ENCODE results near the gene ASNSD1. TPM values are rescaled to one million over a fixed set of nuclear protein-coding genes. Genes with fewer than 3 reads are reported as not detected.
"Not testable (repeated sequence)": the region's sequence is repeated elsewhere in the genome, so short reads cannot be mapped to it uniquely, and the experiment has no call there.

The ASNSD1 gene
- total RNA-seq, 1 experiment from 2014 or later: 49.5 TPM

GRCh38 chr2:189673661-189674373 lies 12.6 kb downstream of the ASNSD1 start:
- H3K4me3 ChIP-seq: peak overlapping the region; percentile 61
- no peaks in the 10 kb centered on the region for H3K27me3 ChIP-seq
- H3K36me3 ChIP-seq: peaks cover 24% of the 10 kb centered on the region
- H3K9me3 ChIP-seq: peaks cover 6% of the 10 kb centered on the region
- peak; percentile 34 for DNase-seq

- Histone ChIP-seq H3K9me3 (peaks cover 9% of the 10 kb centered on the region), H3K27me3 (no peaks in the 10 kb centered on the region), H3K4me3 (peak within 1 kb of the TSS; percentile 61), H3K36me3 (peaks cover 19% of the 10 kb centered on the region)
- DNase-seq: peak; percentile 94
These were observed 13.3 kb downstream of the ASNSD1 start, which contains the start of gene ANKAR for GRCh38 chr2:189674374-189675112. Gene ANKAR, plus strand, starts transcription at chr2:189674670. Its CDS starts 1,821 bp downstream, at chr2:189676491.

DNA sequence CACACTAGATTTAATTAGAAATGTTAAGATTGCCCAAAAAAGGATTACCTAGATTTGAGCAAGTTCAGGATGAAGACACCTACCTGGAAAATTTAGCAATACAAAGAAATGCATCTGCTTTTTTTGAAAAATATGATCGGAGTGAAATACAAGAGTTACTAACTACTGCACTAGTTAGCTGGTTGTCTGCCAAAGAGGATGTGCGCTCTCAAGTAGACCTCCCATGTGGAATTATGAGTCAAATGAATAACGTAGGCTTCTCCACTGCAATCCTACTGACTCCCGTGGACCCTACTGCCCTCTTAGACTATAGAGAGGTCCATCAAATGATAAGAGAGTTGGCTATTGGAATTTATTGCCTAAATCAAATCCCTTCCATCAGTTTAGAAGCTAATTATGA lies 15.2 kb downstream of the ASNSD1 start:
- H3K27me3 ChIP-seq: no peaks in the 10 kb centered on the region
- peaks cover 9% of the 10 kb centered on the region for H3K9me3 ChIP-seq
- no peak overlapping the region for H3K4me3 ChIP-seq
- DNase-seq: no peak
- peaks cover 23% of the 10 kb centered on the region for H3K36me3 ChIP-seq

GRCh38 chr2:189679226-189679625 lies 18.0 kb downstream of the ASNSD1 start:
- no peak for DNase-seq
- Histone ChIP-seq H3K27me3 (no peaks in the 10 kb centered on the region), H3K36me3 (peaks cover 23% of the 10 kb centered on the region), H3K9me3 (peaks cover 9% of the 10 kb centered on the region), H3K4me3 (no peak overlapping the region)

DNA sequence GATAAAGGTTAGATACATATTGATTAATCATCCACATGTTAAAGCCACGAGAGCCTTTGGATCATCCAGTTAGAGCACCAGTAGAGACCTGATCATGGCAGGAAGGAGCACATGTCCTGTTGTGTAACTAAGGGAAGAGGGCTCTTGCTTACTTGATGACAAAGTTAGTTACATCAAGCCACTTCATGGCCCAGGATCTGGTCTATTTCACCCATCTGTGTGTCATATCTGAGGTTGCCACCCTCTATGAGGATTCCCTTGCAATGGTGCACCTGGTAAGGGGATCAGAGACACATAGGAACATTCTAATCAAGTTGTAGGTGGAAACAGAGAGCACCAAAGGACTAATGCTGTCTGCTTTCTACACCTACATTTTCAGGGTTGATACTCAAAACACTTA lies 19.9 kb downstream of the ASNSD1 start:
- Histone ChIP-seq H3K36me3 (peaks cover 17% of the 10 kb centered on the region), H3K9me3 (peaks cover 9% of the 10 kb centered on the region), H3K27me3 (no peaks in the 10 kb centered on the region), H3K4me3 (no peak overlapping the region)
- no peak for DNase-seq

DNA sequence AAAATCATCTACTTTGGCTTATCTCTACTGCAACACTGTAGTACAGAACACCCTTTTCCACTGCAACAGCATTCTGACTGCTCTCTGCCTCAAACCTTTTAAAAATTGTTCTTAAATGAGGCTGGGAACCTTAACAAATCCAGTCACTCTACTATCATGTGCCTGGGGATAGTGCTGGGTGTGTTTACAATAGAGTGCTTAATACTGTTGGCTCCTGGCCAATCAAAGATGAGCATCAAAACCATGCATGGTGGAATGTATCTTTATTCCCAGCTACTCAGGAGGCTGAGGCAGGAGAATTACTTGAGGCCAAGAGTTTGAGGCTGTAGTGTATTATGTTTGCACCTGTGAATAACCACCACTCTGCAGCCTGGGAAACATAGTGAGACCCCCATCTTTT lies 20.6 kb downstream of the ASNSD1 start:
- no peak overlapping the region for H3K4me3 ChIP-seq
- peaks cover 7% of the 10 kb centered on the region for H3K9me3 ChIP-seq

GRCh38 chr2:189683348-189683747 lies 22.1 kb downstream of the ASNSD1 start:
- Histone ChIP-seq H3K27me3 (no peaks in the 10 kb centered on the region), H3K4me3 (no peak overlapping the region), H3K36me3 (0 out of 2 replicates have a peak, but pooled peaks cover 5% of the 10 kb centered on the region), H3K9me3 (peaks cover 7% of the 10 kb centered on the region)
- no peak for DNase-seq

More for the DNA sequence above, 20.6 kb downstream of the ASNSD1 start:
- peaks cover 11% of the 10 kb centered on the region for H3K36me3 ChIP-seq
- no peaks in the 10 kb centered on the region for H3K27me3 ChIP-seq
- DNase-seq: no peak

DNA sequence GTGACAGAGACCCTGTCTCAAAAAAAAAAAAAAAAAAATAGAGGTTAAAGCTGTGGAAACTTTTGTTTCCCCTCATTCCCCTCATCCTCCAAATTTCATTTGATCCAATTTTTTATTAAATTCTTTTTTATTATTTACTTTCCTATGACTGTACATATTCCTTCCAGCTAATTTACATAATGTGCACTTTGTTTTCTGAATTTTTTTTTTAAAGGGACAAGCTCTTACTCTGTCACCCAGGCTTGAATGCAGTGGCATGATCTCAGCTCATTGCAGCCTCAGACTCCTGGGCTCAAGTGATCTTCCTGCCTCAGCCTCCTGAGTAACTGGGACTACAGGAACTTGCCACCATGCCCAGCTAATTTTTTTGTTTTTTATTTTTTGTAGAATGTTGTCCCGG lies 23.6 kb downstream of the ASNSD1 start:
- H3K9me3 ChIP-seq: no peaks in the 10 kb centered on the region
- DNase-seq: no peak
- H3K36me3 ChIP-seq: 0 out of 2 replicates have a peak, but pooled peaks cover 5% of the 10 kb centered on the region
- no peaks in the 10 kb centered on the region for H3K27me3 ChIP-seq
- H3K4me3 ChIP-seq: no peak overlapping the region

DNA sequence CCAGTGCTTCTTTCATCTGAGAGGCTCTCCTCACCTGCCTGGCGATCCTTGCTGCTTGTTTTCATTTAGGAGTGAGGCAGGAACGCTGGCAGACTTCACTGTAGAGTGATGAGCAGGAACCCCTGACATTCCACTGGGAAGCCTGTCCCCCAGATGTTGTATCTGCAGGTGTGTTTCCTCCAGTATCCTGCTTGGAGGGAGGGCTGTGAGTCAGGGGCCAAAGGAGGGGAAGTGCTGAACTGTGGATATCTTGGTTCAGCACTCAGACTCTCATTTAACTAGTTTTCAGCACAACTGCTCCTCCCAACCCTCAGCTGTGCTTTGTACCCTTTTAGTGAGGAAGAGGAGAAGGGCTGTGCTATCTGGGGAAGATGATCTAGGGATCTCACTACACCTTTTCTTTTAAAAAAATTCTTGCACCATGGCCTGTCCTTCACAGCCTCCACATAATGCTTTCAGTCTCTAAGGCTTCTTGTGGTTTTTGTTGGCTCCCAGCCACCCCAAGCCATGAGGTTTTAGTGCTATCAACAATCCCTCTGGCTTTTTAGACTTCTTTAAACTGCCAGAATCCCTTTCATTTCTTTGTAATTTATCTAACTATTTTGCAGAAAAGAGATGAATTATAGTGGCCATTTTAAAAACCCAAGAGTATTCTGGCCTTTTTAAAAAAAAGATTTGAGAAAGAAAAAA lies 24.4 kb downstream of the ASNSD1 start:
- Histone ChIP-seq H3K27me3 (no peaks in the 10 kb centered on the region), H3K9me3 (no peaks in the 10 kb centered on the region), H3K36me3 (peaks cover 5% of the 10 kb centered on the region; the same call in 1 of the 2 replicates), H3K4me3 (no peak overlapping the region)
- DNase-seq: peak; percentile 36

GRCh38 chr2:189687796-189688195 lies 26.5 kb downstream of the ASNSD1 start:
- not testable (repeated sequence) for H3K36me3 ChIP-seq, H3K27me3 ChIP-seq, H3K9me3 ChIP-seq, DNase-seq, H3K4me3 ChIP-seq

DNA sequence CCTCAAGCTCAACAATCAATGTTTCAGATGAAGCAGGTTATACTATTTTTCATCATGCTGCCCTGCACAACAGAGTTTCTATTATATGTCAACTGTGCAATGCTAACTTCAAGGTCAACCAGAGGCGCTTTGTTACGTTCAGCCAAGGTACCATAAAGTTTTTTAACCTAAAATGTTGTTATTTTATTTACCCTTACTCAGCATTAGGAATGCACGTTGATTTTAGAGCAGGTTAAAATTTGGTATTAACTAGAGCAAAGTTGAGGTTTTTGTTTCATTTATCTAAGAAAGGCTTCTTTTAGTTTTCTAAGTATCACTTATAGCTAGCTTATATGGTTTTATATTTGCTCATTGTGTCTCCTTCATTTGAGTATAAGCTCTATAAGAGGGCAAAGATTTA lies 35.0 kb downstream of the ASNSD1 start:
- Histone ChIP-seq H3K9me3 (no peaks in the 10 kb centered on the region), H3K27me3 (no peaks in the 10 kb centered on the region), H3K36me3 (no peaks in the 10 kb centered on the region), H3K4me3 (no peak overlapping the region)
- no peak for DNase-seq

DNA sequence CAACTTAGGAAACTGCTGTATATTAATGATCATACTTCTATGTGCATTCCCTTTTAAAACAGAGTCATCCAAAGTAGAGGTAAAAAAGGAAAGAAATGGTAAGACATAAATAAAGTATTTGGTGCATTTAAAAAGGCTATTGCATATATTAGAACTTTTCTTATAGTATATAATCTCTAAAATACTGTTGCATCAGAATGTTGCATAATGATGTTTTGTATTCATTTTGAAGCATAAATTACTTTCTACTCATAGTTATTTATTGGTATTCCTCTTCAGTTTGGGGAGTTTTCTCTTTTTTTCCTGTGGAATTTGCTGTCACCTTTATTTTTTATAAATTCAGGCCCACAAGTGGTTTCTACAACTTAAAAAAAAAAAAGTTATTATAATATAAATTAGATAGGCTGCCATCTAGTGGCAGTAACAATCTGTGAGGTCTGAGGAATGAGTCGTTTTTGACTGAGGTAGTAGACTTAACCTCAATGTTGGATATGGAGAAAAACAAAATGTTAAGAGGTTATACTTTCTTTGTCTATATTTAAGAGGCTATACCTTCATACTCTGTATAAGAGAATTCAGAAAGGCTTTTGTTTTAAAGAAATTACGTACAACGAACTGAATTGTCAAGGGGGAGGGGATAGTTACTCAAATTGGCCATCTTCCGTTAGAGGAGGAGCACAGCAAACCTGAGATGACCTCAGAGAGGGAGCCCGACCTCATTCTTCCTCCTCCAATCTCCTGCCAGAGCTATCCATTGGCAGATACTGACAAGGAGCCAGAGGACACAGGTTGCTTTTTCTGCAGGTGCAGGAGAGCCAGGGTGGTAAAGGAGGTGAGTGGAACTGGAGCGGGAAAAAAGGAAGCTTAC lies 37.0 kb downstream of the ASNSD1 start:
- Histone ChIP-seq H3K4me3 (no peak overlapping the region), H3K36me3 (no peaks in the 10 kb centered on the region), H3K27me3 (no peaks in the 10 kb centered on the region), H3K9me3 (no peaks in the 10 kb centered on the region)
- DNase-seq: no peak

GRCh38 chr2:189700681-189701080 lies 39.4 kb downstream of the ASNSD1 start:
- no peaks in the 10 kb centered on the region for H3K36me3 ChIP-seq
- H3K27me3 ChIP-seq: no peaks in the 10 kb centered on the region
- H3K9me3 ChIP-seq: no peaks in the 10 kb centered on the region
- H3K4me3 ChIP-seq: no peak overlapping the region
- DNase-seq: no peak

DNA sequence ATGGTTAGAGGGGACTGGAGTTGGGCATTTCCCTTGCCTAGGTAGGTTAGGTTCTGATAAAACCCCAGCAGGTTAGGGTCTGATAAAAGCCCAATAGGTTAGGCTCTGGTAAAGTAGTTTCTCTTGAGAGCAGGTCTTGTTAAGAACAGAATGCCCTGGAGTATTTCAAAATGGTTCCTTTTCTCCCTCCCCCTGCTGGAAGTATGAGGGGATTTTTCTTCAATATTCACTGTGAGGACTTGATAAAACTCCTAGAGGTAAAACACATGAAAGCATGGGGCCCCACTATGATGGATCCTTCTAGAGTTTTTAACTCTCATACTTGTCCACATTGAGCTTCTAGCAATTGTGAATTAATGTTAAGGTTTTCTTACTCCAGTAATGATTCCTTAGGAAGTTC lies 40.8 kb downstream of the ASNSD1 start:
- H3K4me3 ChIP-seq: no peak overlapping the region
- DNase-seq: no peak
- H3K27me3 ChIP-seq: no peaks in the 10 kb centered on the region
- H3K36me3 ChIP-seq: no peaks in the 10 kb centered on the region
- H3K9me3 ChIP-seq: no peaks in the 10 kb centered on the region

- DNase-seq: no peak
- H3K9me3 ChIP-seq: no peaks in the 10 kb centered on the region; the same call in 1 of the 2 replicates
- no peaks in the 10 kb centered on the region for H3K27me3 ChIP-seq
- no peaks in the 10 kb centered on the region; the same call in 1 of the 2 replicates for H3K36me3 ChIP-seq
- no peak overlapping the region for H3K4me3 ChIP-seq
These were observed 48.4 kb downstream of the ASNSD1 start for GRCh38 chr2:189709501-189710221.

DNA sequence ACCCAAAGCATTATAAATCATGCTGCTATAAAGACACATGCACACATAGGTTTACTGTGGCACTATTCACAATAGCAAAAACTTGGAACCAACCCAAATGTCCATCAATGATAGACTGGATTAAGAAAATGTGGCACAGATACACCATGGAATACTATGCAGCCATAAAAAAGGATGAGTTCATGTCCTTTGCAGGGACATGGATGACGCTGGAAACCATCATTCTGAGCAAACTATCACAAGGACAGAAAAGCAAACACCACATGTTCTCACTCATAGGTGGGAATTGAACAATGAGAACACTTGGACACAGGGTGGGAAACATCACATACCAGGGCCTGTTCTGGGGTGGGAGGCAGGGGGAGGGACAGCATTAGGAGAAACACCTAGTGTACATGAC lies 56.3 kb downstream of the ASNSD1 start:
- not testable (repeated sequence) for H3K4me3 ChIP-seq, DNase-seq, H3K27me3 ChIP-seq, H3K9me3 ChIP-seq, H3K36me3 ChIP-seq
